Thoracic aorta (tissue), 2 donors: ENCODE measurements around the gene TSPAN31. TPM values are rescaled to one million over a fixed set of nuclear protein-coding genes. Genes with fewer than 3 reads are reported as not detected.
A peak's percentile ranks its signal among the peaks of the same experiment; 100 is the strongest.

Experiments
- ATAC-seq: fragments of 150-250 bp; one replicate; pipeline ENCODE4 v1.8.0; 2017; ENCODE audit warnings: low read depth; ENCODE audit not compliant: insufficient number of reproducible peaks, low FRiP score
- DNase-seq: peaks from one replicate; pipeline ENCODE4 v3.0.0-alpha.2; 2020; ENCODE audit warnings: low spot score
- H3K27ac ChIP-seq, 2 donors: fragments of 200-600 bp; sonication (generic); 1 replicate in 1 of 2; 2 replicates in 1 of 2; pipeline ENCODE4 v1.5.1; 2016; ENCODE audit warnings: mild to moderate bottlenecking in 2 of 2, moderate library complexity in 2 of 2
- H3K27me3 ChIP-seq: fragments of 200-600 bp; sonication (generic); replicated peaks from 2 replicates; pipeline ENCODE4 v1.6.0; 2016; ENCODE audit warnings: mild to moderate bottlenecking; ENCODE audit not compliant: insufficient read depth
- H3K36me3 ChIP-seq: fragments of 200-600 bp; sonication (generic); one replicate; pipeline ENCODE4 v1.5.1; 2016
- H3K4me1 ChIP-seq, 2 donors: fragments of 200-600 bp; sonication (generic); 1 replicate in 1 of 2; 2 replicates in 1 of 2; pipeline versions ENCODE4 v1.5.1 to v1.6.0; 2016; ENCODE audit warnings: low read depth in 2 of 2, mild to moderate bottlenecking in 1 of 2; ENCODE audit not compliant: control insufficient read depth in 1 of 2
- H3K4me3 ChIP-seq: fragments of 200-600 bp; sonication (generic); 2 replicates; pipeline ENCODE4 v1.5.1; 2016; ENCODE audit warnings: mild to moderate bottlenecking
- H3K9me3 ChIP-seq: fragments of 200-600 bp; sonication (generic); 2 replicates; pipeline ENCODE4 v1.5.1; 2016
- total RNA-seq, 2 donors: library from RNA; depleted of rRNA; stranded (reverse); fragments of >200 nt; gene quantifications; one replicate each; pipeline versions ENCODE4 v1.1.0 to v1.2.3, GENCODE V29; 2016
- TF ChIP-seq, protein P1 (sequence below): fragments of 200-600 bp; sonication (generic); IDR thresholded peaks from one replicate; pipeline ENCODE4 v1.5.1; 2019; ENCODE audit warnings: antibody characterized with exemption

Gene TSPAN31
- total RNA-seq, 2 donors from 2014 or later, result 58.8 to 115 TPM

- Histone ChIP-seq H3K27ac (no peak overlapping the region), H3K27me3 (no peaks in the 10 kb centered on the region), H3K4me1 (peaks cover 0 to 19% of the 10 kb centered on the region in 2 donors), H3K4me3 (peak overlapping the region; percentile 77), H3K9me3 (no peaks in the 10 kb centered on the region), H3K36me3 (no peaks in the 10 kb centered on the region)
- ATAC-seq, result no peak
- TF ChIP-seq, protein P1, sequence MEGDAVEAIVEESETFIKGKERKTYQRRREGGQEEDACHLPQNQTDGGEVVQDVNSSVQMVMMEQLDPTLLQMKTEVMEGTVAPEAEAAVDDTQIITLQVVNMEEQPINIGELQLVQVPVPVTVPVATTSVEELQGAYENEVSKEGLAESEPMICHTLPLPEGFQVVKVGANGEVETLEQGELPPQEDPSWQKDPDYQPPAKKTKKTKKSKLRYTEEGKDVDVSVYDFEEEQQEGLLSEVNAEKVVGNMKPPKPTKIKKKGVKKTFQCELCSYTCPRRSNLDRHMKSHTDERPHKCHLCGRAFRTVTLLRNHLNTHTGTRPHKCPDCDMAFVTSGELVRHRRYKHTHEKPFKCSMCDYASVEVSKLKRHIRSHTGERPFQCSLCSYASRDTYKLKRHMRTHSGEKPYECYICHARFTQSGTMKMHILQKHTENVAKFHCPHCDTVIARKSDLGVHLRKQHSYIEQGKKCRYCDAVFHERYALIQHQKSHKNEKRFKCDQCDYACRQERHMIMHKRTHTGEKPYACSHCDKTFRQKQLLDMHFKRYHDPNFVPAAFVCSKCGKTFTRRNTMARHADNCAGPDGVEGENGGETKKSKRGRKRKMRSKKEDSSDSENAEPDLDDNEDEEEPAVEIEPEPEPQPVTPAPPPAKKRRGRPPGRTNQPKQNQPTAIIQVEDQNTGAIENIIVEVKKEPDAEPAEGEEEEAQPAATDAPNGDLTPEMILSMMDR, result peak; percentile 35
- no peak for DNase-seq
Measured at GRCh38 chr12:57726884-57727757, 17.7 kb upstream of the TSPAN31 start.

DNA sequence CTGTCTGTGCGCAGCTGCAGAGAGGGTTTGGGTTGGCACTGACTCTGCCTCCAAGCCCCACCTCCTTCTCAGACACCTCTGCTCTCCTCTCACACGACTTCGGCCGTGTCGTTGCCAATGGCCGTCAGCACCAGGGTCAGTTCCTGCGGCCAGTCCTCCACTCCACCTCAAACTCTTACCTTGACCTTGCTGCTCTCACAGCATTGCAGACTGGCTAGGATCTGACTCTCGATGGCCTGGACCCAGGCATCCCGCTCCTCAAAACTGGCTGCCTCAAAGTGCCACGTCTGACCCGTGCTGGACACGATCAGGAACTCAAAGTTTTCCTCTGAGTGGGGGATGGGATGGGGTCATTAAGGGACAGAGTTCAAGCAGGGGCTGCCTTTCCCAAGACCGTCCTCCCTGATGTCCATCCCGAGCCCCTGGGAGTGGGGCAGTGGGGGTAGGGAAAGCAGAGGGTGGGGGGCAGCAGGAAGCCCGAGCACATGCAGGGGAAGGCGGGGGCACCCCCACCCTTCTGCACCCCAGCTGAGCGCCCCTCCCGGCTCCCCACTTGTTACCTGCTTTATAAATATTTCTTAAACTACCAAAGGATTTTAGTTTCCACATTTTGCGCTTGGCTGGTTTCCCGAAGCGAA lies 17.0 kb upstream of the TSPAN31 start:
- TF ChIP-seq, protein P1, result no peak
- no peak overlapping the region for H3K27ac ChIP-seq
- no peaks in the 10 kb centered on the region for H3K27me3 ChIP-seq
- H3K4me3 ChIP-seq, result no peak overlapping the region
- DNase-seq (no peak), ATAC-seq (no peak)
- peaks cover 0 to 19% of the 10 kb centered on the region in 2 donors for H3K4me1 ChIP-seq
- H3K36me3 ChIP-seq, result no peaks in the 10 kb centered on the region
- no peaks in the 10 kb centered on the region for H3K9me3 ChIP-seq

DNA sequence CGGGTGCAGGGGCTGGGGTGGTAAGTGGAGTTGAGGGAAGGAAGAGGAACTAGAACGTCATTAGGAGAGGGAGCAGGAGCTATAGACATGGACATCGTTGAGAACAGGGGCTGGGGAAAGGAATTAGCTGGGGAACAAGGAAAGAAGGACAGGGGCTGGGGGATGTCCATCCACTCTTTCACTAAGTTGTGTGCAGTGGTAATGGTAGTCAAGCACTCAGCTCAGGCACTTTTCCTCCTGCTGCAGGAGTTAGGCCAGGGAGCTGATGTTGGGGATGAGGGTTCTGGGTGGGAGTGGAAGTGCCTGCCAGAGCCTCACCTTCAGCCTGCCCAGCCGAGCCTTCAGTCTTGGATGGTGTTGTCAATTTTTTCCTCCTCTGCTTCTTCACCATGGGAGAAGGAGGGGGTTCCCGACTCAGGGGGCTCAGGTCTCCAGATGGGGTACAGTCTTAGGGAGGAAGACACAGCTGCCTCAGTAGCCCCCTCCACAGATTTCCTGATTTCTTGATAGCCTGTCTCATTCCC lies 15.5 kb upstream of the TSPAN31 start:
- TF ChIP-seq, protein P1, result no peak
- H3K4me3 ChIP-seq, result no peak overlapping the region
- peaks cover 0 to 19% of the 10 kb centered on the region in 2 donors for H3K4me1 ChIP-seq
- H3K27me3 ChIP-seq, result no peaks in the 10 kb centered on the region
- H3K27ac ChIP-seq, result no peak overlapping the region
- H3K36me3 ChIP-seq, result no peaks in the 10 kb centered on the region
- no peaks in the 10 kb centered on the region for H3K9me3 ChIP-seq
- DNase-seq (no peak), ATAC-seq (no peak)

DNA sequence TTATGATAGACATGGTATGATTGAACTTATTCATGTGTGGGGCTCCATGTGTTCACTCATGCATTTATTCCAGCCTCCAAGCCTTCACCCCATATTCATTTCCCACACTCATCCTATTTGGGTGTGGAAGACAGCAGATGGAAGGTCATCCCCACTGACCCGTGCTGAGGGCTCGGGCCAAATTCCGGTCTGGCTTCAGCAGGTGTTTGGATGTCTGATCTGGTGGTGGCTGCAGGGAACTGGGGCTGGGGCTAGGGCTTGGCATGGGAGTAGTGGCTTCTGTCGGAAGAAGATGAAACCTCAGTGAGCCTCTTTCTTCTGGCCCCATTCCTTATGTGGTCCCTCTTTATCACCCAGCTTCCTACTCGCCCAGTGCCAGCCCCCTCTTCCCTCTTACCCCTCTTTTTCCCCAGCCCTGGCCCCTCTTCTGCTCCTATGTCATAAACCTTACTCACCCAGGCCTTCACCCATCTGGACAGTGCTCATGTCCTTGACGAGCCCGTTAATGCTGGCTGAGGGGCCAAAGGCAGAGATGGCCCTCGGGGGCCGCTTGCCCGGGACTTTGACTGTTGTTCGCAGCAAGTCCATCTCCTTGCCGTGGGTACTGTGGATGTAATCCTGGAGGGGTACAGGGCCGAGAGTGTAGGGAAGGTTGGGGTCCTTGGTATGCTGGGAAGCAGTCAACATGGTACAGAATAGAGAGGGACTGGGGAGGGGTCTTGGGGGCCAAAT lies 14.3 kb upstream of the TSPAN31 start:
- Histone ChIP-seq H3K9me3 (no peaks in the 10 kb centered on the region), H3K4me1 (peaks cover 0 to 21% of the 10 kb centered on the region in 2 donors), H3K27me3 (no peaks in the 10 kb centered on the region), H3K36me3 (no peaks in the 10 kb centered on the region), H3K4me3 (no peak overlapping the region), H3K27ac (no peak overlapping the region)
- ATAC-seq (no peak), DNase-seq (no peak)
- TF ChIP-seq, protein P1, result no peak
